PC-9 (cell line): ENCODE data around the gene WBP11.

ENCODE experiments used
- CTCF ChIP-seq: fragments of 200-600 bp; sonication (generic); conservative IDR thresholded peaks from 2 replicates; pipeline ENCODE4 v1.6.1; 2017; ENCODE audit warnings: mixed run types, antibody characterized with exemption, mild to moderate bottlenecking, moderate library complexity
- EZH2 ChIP-seq: fragments of 200-600 bp; sonication (generic); IDR thresholded peaks from 2 replicates; pipeline ENCODE4 v1.8.0; 2017; ENCODE audit warnings: antibody characterized with exemption, low read depth

- TF ChIP-seq CTCF (peak; percentile 87), EZH2 (no peak)
These were observed 33.2 kb downstream of the WBP11 start for GRCh38 chr12:14769969-14770495.
